GM21381 (cell line): ENCODE measurements around the gene SGCA.

Experiments used
- ATAC-seq: cut with Tn5 transposase; IDR thresholded peaks from one replicate; pipeline ENCODE4 v1.9.1; 2021; ENCODE audit warnings: mild to moderate bottlenecking, moderate library complexity; ENCODE audit not compliant: unreplicated experiment

SGCA gene

DNA sequence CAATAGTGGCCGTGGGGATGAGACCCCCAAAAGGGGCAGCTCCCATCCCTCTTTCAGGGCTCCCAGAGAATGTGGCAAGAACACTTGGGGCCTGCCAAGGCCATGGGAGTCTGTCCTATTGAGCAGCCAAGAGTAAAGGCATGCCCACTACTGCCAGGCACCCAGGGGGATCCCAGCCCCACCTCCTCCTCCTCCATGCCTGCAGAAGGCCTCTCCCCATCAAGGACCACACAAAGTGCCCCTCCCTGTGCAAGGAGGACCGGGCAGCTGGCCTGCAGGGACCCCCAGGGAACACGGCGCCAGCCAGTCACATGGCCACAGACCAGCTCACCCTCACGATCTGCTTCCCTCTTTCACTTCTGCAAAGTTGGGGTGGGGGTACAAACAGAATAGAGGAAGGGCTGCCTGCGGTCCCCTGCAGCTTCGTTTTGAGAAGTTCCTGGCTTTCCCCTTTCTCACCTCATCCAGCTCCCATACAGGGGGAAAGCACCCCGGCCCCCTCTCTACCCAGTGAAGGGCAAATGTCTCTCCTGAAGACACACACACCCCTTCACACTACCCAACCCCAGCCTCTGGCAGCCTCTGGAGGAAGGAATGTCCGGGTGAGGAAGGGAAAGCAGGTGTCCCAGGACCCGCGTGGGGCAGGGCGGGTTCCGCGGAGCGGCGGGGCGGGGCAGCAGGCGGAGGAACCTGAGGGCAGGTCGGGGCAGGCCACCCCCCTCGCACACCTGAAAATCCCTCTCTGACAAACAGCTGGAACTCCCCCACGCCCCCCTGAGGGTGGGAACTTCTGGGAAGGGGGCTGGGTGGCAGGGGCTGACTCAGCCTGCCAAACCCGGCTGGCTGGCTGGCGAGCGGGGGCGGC is 17.3 kb upstream of the SGCA start:
- ATAC-seq: peak; percentile 29

GRCh38 chr17:50149091-50149416 is 16.8 kb upstream of the SGCA start:
- no peak for ATAC-seq

DNA sequence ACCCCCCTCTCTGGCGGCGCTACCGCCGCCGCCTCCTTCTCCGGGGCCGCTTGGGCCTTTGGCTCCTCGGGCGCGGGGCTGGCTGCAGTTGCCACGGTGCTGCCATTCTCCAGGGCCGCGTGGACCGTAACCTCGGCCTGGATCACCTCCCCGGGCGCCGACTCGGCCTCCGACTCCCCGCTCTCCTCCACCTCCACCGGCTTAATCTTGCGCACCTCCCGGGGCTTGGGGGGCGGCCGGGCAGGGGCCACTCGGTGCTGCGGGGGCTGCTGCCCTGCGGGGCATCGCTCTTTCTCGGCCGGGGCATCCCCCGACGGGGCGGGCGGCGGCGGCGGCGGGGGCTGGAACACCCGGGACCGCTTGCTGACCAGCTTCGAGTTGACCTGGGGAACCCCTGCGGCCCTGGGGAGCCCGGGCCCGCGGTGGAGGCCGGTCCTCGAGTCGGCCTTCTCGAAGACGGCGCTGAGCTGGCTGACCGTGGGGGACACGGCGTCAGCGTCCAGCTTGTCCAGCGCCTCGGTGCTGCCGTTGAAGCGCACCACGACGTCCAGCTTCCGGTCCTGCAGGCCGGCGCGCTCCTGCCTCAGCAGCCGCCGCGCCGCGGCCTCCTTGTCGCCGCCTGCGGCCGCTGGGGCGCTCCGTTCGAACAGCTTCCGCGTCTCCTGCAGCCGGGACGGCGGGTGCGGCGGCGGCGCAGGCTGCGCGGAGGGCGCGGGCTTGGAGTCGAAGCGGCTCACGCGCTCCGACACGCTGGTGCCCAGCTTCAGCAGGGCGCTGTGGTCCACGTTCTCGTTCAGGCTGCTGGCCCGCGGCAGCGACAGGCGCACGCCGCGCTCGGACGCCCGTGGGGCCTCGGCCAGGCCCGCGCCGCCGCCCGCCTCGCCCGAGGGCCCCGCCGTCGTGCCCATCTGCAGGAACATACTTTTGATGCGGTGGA is 16.1 kb upstream of the SGCA start:
- no peak for ATAC-seq

DNA sequence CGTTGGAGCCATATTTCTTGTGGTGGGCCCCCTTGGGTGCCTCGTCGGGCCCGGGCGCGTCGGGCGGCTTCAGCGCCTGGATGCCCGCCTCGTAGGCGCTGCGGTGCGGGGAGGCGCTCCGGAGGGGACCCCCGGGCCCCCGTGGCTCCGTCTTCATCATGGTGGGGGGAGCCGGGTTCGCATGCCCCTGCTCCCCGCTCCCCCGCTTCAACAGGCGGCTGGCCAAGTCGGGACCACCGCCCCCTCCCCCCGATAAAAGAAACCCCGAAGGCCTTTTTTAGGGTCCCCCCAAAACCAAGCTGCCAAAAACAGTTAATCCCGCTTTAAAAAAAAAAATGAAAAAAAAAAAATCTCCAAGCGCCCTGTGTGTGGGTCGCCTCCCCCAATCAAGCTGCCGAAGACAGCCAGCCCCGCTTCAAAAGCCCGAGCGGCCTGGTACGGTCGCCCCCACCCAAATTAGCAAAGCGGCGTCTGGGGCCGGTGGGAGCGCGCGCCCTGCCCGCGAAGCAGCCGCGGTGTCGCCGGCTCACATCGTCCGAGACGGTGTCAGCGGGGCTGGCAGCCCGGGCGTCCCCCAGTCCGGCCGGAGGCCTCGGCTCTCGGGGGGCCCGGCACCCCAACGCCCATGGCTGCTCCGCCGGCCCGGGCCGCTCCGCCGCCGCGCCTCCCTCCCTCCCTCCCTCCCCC is 15.3 kb upstream of the SGCA start, which contains the start of gene PPP1R9B:
Gene PPP1R9B (minus strand): TSS at position 324 of the 687 bp plus-strand sequence. CDS start 164 bp downstream, at position 160.
- ATAC-seq: no peak

DNA sequence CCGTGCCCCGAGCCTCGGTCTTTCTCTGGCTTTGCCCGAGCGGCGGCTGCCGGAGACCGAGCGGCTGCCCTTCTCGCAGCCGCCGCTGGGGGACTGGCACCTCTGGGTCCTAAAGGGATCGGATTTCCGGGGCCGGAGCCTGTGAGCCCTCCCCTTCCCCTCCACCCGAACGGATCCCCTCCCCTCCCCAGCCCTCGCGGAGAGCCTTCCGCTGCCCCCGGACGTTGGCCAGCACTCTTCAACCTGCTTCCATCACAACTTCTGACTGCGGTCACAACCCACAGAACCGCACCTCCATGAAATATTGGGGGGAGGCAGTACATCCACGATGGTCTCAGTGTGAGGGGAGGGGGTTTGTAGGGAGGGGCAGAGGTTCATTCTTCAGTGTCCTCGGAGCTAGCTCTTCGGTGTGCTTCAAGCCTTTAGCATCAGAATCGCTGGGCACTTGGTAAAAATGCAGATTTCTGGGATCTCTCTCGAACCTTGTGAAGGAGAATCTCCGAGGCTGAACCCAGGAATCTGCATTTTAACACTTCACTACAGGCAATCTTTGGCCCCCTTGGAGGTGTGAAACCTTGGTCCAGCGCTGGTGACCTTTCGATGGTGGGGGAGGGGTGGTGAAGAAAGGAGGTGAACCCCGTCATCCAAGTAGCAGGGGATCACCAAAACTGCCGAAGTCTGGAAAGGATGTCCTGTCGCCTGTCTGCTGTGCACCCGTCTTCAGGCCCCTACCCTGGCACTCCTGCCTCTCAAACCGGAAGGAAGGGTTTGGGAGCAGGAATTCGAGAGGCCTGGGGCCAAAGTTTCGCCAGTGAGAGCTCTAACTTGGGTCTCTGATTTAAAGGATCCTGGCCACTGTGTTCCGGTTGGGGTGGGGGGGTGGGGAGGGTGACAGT is 14.5 kb upstream of the SGCA start:
- ATAC-seq: peak; percentile 41

- no peak for ATAC-seq
Measured at GRCh38 chr17:50151937-50152547, 13.8 kb upstream of the SGCA start.

DNA sequence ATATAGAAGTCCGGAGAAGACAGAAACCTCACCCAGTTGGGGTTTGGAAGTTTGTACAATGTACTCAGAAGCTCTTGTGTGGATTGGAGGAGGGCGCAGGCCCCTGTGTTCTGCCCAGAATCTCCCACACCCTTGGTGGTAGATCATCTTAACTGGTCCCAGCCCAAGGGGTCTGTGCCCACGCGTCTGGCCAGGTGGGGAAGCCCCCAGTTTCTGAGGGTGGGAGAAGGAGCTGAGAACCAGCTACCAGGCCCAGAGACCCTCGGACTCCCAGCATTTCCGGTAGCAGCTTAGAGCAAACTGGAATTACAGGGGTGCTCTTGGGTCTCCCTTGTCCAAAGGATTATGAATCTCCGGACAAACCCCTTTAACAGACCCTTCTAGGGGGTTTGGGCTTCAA is 13.1 kb upstream of the SGCA start:
- ATAC-seq: no peak

- ATAC-seq: no peak
Measured at GRCh38 chr17:50153650-50154575, 11.9 kb upstream of the SGCA start.

GRCh38 chr17:50154604-50155003 is 11.2 kb upstream of the SGCA start:
- no peak for ATAC-seq

GRCh38 chr17:50155115-50155819 is 10.5 kb upstream of the SGCA start:
- no peak for ATAC-seq

DNA sequence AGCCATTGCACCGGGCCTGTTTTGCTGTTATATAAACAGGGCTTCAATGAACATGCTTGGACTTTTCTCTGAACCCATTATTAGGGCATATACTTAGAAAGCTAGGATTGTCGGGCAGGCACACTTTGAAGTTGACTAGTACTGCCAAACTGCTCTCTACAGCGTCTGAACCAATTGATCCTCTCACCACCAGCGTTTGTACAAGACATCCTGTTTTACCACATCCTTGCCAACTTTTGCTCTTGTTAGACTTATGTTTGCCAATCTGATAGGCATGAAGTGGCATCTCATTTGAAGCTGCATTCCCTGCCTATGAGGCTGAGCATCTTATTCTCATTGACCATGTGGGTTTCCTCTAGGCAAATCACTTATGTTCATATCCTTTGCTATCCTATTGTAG is 7.9 kb upstream of the SGCA start:
- no peak for ATAC-seq

- ATAC-seq: peak; percentile 78
Measured at GRCh38 chr17:50161023-50161910, 4.5 kb upstream of the SGCA start.

GRCh38 chr17:50161911-50162288 is 3.9 kb upstream of the SGCA start:
- no peak for ATAC-seq

- ATAC-seq: no peak
Measured at GRCh38 chr17:50162466-50163254, 3.1 kb upstream of the SGCA start.

DNA sequence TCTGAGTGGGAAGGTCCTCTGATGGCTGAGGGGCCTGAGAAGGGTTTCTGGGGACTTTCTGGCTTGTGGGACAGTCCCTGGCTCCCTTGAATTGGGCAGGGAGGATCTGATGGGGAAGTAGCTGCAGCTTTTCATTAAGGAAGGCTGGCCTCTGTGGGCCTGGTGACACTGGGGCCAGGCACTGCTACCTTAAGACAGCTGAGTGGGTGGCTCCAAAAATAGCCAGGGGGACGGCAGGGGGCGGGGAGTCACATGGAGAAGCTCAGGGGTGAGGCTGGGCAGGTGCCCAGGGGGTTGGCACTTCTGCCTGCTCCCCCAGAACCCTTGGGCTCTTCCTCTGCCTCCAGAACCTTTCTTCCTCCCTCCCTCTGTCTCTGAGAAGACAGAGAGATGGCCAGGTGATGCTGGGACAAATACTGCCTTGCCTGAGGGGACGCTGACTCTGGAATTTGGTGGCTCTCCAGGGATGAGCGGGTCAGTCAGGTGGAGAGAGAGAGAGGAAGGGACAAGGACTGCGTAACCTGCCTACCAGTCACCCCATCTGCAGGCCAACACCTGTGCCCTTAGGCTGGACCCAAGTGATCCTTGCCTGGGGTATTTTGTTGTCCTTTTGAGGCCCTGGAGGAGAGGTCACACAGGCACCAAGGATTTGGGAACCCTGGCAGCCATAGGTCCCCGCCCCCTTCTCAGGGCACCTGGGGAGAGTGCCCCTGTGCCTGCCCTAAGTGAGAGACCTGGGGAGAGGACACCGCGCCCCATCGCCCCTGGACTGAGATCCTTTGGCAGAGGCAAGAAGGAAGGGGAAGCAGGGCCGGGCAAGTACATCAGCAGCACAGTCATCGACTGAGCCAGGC is 1.7 kb upstream of the SGCA start:
- no peak for ATAC-seq

DNA sequence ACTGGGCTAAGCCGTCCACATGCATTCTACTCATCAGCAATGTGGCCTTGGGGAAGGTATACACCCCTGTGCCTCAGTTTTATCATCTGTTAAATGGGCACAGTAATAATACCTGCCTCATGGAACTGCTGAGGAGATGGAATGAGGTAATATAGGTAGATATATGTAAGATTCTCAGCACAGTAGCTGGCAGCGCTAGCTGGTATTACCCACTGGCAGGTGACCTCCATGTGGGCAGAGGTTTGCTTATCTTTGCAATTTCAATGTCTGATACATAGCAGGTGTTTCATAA is 1.2 kb upstream of the SGCA start:
- ATAC-seq: no peak
